T47D (cell line): Measurements from ENCODE around the gene PNPLA5.
A peak's percentile ranks its signal among the peaks of the same experiment; 100 is the strongest.

Experiments used
- DNase-seq, 2 experiments: peaks; one replicate each; pipeline versions ENCODE4 v3.0.0 to v3.0.0-alpha.2; 2011 to 2012; ENCODE audit warnings: low read depth in 1 of 2, low spot score in 1 of 2
- JUND ChIP-seq: IDR thresholded peaks from 2 replicates; pipeline ENCODE4 v1.6.1; 2012; ENCODE audit warnings: low read depth
- in situ Hi-C: cut with HindIII; loops from 2 replicates; pipeline ENCODE4 v1.10.0; 2016; ENCODE audit warnings: low sequenced_read_pairs, low pct_unique_long_range_greater_than_20kb

Gene PNPLA5

DNA sequence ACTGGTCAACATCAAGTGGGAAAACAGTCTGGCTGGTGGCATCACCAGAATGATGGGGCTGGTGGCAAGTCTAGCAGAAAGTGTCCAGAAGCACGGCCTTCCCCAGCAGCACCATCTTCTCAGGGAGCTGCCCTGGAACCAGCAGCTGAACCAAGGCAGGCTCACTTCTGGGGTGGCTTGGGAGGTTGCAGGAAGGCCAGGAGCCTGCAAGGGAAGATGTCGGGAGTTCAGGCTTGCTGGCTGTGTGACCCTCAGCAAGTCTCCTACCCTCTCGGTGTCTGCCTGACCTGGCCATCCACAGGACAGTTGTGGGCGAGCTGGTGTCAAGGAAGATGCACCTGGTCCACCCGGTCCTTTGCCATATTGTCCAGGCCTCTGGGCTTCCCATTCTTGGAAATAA is 2.3 kb upstream of the PNPLA5 start:
- TF ChIP-seq JUND, result no peak
- in situ Hi-C loops, result no loop called here
- DNase-seq, result no peak

- in situ Hi-C loops, result no loop called here
- no peak for TF ChIP-seq JUND
- DNase-seq, result no peak
Observed at GRCh38 chr22:43893266-43893665, 1.5 kb upstream of the PNPLA5 start.

DNA sequence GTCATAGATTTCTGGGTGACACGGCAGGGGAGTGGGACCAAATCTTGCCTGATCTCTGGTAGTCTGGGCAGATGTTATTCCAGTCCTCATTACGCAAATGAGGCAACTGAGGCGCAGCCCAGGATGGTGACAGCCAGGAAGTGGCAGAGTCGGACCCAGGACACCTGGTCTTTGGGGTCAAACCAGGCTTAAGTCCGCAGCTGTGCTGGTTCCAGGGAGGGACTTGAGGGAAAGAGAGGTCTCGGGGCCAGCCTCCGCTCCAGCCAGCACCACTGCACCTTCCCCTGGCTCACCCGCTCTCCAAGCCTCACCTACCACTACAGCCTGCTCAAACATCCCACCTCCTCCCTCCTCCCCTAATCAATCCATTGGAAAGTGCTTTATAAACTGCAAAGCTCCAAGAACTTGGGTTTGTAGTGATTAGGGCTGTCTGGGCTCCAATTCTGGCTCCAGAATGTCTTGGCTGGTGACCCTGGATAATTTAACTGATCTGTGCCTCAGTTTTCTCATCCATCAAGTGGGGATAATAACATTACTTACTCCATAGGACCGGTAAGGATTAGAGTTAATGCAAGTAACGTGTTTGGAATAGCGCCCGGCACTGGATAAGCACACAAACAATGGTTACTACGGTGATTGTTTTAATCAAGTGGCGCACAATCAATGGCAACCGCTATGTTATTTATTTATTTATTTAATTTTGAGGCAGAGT is 526 bp upstream of the PNPLA5 start:
- in situ Hi-C loops, result no loop called here
- no peak for TF ChIP-seq JUND
- DNase-seq, result no peak

DNA sequence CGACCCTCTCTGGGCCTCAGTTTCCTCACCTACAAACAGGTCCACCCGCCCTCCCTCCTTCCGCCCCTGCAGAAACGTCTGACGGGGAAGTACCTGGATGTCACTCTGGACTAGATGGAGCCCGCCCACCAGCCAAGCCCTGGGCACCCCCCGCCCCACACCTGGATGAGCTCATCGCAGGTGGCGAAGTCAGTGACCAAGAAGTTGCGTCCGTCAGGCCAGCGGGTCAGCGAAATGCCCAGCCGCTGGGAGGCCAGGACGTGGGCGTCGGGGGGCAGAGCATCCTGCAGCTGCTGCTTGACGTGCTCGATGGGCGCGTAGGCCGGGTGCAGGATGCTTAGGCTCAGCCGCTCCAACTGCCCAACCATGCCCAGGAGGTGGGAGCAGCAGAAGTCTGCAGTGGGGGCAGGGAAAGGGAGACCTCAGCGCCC is 897 bp downstream of the PNPLA5 start:
- no peak for TF ChIP-seq JUND
- in situ Hi-C loops, result no loop called here
- DNase-seq, result no peak

DNA sequence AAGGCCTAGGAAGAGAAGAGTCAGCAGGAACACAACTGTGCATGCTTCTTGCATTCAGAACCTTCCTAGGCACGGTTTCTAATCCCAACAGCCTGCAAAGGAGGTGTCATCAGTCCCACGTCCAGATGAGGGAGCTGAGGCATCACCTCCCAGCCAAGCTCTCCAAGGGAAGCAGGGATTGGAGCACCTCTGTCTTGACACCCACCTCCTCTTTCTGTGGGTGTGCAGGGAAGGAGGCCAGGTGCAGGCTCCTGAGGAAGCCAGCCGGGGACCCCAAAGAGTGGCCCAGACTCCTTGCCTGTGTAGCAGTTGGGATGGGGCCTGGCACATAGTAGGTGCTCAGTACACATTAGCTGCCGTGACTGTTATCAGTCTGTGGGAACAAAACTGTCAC is 2.0 kb downstream of the PNPLA5 start:
- DNase-seq, result peak; percentile 31 to 65
- TF ChIP-seq JUND, result no peak
- in situ Hi-C loops, result no loop called here

DNA sequence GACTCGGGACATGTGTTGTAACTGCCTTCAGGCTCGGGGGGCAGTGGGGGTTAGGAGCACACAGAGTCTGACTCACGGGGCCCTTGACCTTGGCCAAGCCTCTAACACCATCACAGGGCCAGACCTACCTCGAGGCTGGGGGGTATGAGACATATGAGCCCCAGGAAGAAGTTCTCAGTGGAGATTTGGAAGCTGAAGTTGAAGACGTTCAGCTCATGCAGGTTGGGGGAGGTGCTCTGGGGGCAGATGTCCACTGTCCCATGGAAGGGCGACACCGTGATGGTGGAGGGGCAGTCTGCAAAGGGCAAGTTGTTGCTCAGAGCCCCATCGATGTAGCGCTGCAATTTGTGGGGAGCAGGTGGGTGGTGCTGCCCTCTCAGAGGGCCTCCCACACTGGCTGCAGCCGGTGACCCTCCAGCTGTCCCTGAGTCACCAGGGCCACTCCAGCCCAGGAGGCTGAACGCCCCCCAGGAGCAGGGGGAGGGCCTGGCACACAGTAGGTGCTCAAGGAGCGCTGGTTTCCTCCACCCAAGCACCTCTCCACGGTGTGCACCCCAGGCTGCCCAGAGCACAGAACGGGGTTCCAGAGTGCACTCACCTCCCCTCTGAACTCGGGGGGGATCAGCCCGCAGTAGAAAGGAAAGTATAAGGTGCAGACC is 2.5 kb downstream of the PNPLA5 start:
- no peak for DNase-seq
- in situ Hi-C loops, result no loop called here
- no peak for TF ChIP-seq JUND

DNA sequence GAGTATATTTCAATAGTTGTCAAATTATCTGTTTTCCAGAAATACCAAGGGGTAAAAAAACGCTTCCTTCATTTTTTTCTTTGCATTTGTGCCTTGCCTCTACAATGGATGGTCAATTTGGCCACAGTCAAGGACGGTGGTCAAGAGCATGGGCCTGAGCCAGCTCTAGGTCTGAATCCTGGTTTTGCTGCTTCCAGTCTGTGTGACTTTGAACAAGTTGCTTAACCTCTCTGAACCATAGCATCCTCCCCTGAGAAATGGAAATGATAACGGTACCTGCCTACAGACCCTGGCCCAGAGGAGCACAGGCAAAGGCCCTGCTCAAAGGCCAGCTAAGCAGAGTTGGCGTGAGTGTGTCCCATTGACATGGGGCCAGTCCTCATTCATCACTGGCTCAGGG is 3.1 kb downstream of the PNPLA5 start:
- TF ChIP-seq JUND, result no peak
- in situ Hi-C loops, result no loop called here

DNA sequence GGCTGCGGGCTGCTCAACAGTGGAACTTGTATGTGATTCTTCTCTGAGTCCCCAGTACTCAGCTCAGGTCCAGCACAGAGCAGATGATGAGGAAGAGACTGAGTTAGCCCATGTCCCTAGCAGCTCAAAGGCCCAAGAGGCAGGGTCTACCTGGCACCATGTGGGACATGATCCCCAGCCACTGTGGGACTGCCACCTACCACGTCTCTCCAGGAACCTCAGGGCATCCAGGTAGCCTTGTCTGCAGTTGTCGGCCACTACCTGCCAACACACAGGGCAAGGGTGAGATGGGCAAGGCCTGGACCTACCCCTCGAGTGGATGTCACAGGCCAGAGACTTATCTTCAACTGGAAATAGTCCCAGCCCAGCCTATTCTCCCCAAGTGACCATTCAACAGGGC is 4.4 kb downstream of the PNPLA5 start:
- no peak for DNase-seq
- TF ChIP-seq JUND, result no peak
- in situ Hi-C loops, result no loop called here

More for the DNA sequence above, 3.1 kb downstream of the PNPLA5 start:
- DNase-seq, result no peak

DNA sequence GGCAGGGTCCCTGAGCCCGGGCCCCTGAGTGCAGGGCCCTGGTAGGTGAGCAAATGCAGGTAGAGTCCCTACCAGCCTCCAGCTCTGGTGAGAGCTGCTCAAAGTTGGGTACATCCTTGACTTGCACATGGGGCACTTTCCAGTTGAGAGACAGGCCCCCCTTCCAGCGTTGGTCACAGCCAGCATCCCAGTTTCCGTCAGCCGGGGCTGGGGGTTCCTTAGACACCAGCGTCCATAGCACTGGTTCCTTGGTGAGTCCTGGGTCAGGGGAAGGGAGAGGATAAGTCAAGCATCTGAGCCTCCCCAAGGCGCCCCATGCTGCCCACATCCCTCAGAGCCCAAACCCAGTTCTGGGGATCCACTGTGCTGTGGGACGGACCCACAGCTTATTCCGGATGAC is 5.6 kb downstream of the PNPLA5 start:
- in situ Hi-C loops, result no loop called here
- no peak for DNase-seq
- TF ChIP-seq JUND, result no peak

- in situ Hi-C loops, result no loop called here
- no peak for DNase-seq
- no peak for TF ChIP-seq JUND
Observed at GRCh38 chr22:43885786-43886185, 6.0 kb downstream of the PNPLA5 start.

DNA sequence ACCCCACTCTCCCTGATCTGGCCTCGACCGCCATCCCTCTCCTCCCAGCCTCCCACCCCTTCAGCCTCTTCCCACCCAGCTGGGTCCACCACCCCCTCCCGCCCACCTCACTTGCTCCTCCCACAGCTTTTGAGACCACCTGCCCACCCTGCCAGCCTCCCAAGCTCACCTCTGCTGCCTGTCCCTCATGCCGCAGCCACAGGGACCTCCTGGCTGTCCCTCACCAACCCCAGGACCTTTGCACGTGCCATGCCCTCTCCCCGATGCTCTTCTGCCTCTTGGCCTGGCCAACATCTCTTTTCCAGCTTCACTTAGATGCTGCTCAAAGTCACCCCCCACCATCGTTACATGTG is 6.5 kb downstream of the PNPLA5 start:
- DNase-seq, result no peak
- no peak for TF ChIP-seq JUND
- in situ Hi-C loops, result no loop called here

DNA sequence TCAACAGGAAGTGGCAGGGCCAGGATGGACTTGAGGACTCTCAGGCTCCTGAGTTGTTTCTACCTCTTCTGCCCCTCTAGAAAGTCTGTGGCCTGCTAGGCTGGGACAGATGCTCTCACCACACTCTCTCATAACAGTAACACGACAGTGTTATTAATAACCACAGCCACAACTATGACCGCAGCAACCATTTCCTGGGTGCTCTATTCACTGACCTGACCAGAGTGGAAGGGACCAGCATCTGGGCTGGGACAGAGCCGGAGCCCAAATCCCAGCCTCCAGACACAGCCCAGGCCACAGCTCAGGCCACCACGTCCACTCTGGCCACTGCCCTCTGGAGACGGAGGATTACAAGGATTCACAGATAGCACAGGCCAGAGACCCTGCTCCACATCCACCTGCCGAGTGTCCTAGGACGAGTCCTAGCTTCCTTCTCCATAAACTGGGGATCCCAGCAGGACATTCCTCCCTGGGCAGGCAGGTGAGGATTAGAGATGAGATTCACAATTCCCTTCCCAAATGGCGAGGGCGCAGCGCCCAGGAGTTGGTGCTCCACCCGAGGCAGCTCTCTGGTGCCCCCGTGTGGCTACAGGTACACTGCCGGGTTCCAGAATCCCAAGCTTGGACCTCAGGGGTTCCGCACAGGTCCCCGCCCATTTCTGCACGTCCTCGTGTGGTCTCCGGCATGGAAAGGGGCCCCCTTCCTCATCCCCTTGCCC is 7.1 kb downstream of the PNPLA5 start:
- in situ Hi-C loops, result no loop called here
- no peak for TF ChIP-seq JUND
- peak; percentile 60 to 62 for DNase-seq

DNA sequence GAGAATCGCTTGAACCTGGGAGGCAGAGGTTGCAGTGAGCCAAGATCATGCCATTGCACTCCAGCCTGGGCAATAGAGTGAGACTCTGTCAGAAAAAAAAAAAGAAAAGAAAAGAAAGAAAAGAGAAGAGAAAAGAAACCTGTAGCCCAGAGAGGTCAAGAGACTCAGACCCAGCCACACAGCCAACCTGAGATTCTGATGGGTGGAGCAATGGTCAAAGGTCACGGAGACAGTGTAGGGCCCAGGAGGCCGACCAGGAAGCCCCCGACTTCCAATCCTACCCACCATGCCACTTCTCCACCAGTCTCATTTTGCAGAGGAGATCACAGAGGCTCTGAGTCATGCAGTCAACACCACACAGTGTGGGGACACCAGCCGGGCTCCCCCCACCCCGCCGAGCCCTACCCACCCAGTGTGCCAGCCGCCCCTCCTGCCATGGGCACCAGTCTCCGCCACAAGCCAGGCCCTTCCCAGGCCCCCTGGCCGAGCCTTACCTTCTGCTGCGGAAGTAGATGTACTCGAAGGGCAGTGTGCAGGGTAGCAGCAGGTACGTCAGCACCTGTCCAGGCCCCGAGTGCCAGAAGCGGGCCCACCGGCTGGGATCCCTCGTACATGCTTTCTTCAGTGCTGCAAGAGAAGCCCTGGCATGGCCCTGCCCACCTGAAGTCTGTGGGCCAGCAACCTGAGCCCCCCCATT is 7.9 kb downstream of the PNPLA5 start:
- no peak for DNase-seq
- no peak for TF ChIP-seq JUND
- in situ Hi-C loops, result no loop called here
